Karpas-422 (cell line): ENCODE measurements around the gene AXL. TPM values are rescaled to one million over a fixed set of nuclear protein-coding genes. Genes with fewer than 3 reads are reported as not detected.
A peak's percentile ranks its signal among the peaks of the same experiment; 100 is the strongest.
"Not testable (repeated sequence)": the region's sequence is repeated elsewhere in the genome, so short reads cannot be mapped to it uniquely, and the experiment has no call there.

ENCODE experiments used
- DNase-seq: peaks from one replicate; pipeline ENCODE4 v3.0.0-alpha.2; 2015
- H2AFZ ChIP-seq: fragments of 200-600 bp; sonication (generic); 2 replicates; pipeline ENCODE4 v1.6.1; 2014; ENCODE audit warnings: antibody characterized with exemption, low read length, mixed read lengths
- H3K27ac ChIP-seq: fragments of 200-600 bp; sonication (generic); 2 replicates; pipeline ENCODE4 v1.5.1; 2014; ENCODE audit warnings: mild to moderate bottlenecking, low read length, moderate library complexity
- H3K27me3 ChIP-seq: fragments of 200-600 bp; sonication (generic); 2 replicates; pipeline ENCODE4 v1.6.1; 2014; ENCODE audit warnings: low read length, mixed read lengths
- H3K36me3 ChIP-seq: fragments of 200-600 bp; sonication (generic); 2 replicates; pipeline ENCODE4 v1.6.1; 2014; ENCODE audit warnings: low read length, mixed read lengths; ENCODE audit not compliant: insufficient read depth
- H3K4me1 ChIP-seq: fragments of 200-600 bp; sonication (generic); 2 replicates; pipeline ENCODE4 v1.6.1; 2014; ENCODE audit warnings: mild to moderate bottlenecking, low read length, mixed read lengths
- H3K4me2 ChIP-seq: fragments of 200-600 bp; sonication (generic); 2 replicates; pipeline ENCODE4 v1.6.1; 2014; ENCODE audit warnings: low read length, low read depth, mild to moderate bottlenecking; ENCODE audit not compliant: poor library complexity, severe bottlenecking
- H3K4me3 ChIP-seq: fragments of 200-600 bp; sonication (generic); 2 replicates; pipeline ENCODE4 v1.5.1; 2014; ENCODE audit warnings: mild to moderate bottlenecking, antibody characterized with exemption, low read length, mixed read lengths
- H3K79me2 ChIP-seq: fragments of 200-600 bp; sonication (generic); 2 replicates; pipeline ENCODE4 v1.6.1; 2014; ENCODE audit warnings: mild to moderate bottlenecking, low read length, mixed read lengths
- H3K9ac ChIP-seq: fragments of 200-600 bp; sonication (generic); 2 replicates; pipeline ENCODE4 v1.6.0; 2014; ENCODE audit warnings: low read length
- H3K9me2 ChIP-seq: fragments of 200-600 bp; sonication (generic), shearing (Covaris generic); replicated peaks from 2 replicates; pipeline ENCODE4 v1.6.0; 2014; ENCODE audit warnings: mild to moderate bottlenecking, low read length, moderate library complexity; ENCODE audit not compliant: insufficient read depth
- H3K9me3 ChIP-seq: fragments of 300-700, 200-600 bp; sonication (generic); 2 replicates; pipeline ENCODE4 v1.6.1; 2014; ENCODE audit warnings: low read length, mixed read lengths
- H4K20me1 ChIP-seq: fragments of 200-600 bp; sonication (generic); 2 replicates; pipeline ENCODE4 v1.6.1; 2014; ENCODE audit warnings: mild to moderate bottlenecking, antibody characterized with exemption, low read length, low read depth; ENCODE audit not compliant: insufficient read depth
- total RNA-seq: library from RNA; depleted of rRNA; stranded (reverse); fragments of >200 nt; shearing (Covaris generic); gene quantifications from 2 replicates; pipeline ENCODE4 v1.2.3, GENCODE V29; 2014; ENCODE audit warnings: low replicate concordance

The AXL gene
- total RNA-seq, 1 experiment from 2014 or later: not detected

GRCh38 chr19:41269055-41269454, 50.0 kb downstream of the AXL start:
- Histone ChIP-seq H3K79me2 (peaks cover 65% of the 10 kb centered on the region), H3K9ac (no peak overlapping the region), H3K4me2 (no peak overlapping the region), H2AFZ (no peak overlapping the region), H4K20me1 (peaks cover 20% of the 10 kb centered on the region), H3K27ac (no peak overlapping the region), H3K27me3 (no peaks in the 10 kb centered on the region), H3K4me1 (peaks cover 20% of the 10 kb centered on the region), H3K9me2 (no peaks in the 10 kb centered on the region), H3K9me3 (no peaks in the 10 kb centered on the region), H3K36me3 (peaks cover 52% of the 10 kb centered on the region), H3K4me3 (no peak overlapping the region)
- no peak for DNase-seq

- H3K36me3 ChIP-seq: peaks cover 57% of the 10 kb centered on the region
- no peak overlapping the region for H3K4me3 ChIP-seq
- no peaks in the 10 kb centered on the region for H3K27me3 ChIP-seq
- H3K27ac ChIP-seq: no peak overlapping the region
- peaks cover 20% of the 10 kb centered on the region for H3K4me1 ChIP-seq
- no peak for DNase-seq
- no peak overlapping the region for H3K9ac ChIP-seq
- no peak overlapping the region for H2AFZ ChIP-seq
- peaks cover 64% of the 10 kb centered on the region for H3K79me2 ChIP-seq
- H3K9me3 ChIP-seq: no peaks in the 10 kb centered on the region
- no peak overlapping the region for H3K4me2 ChIP-seq
- no peaks in the 10 kb centered on the region for H3K9me2 ChIP-seq
- H4K20me1 ChIP-seq: peaks cover 20% of the 10 kb centered on the region
These were observed 50.5 kb downstream of the AXL start for GRCh38 chr19:41269571-41269970.

- Histone ChIP-seq H3K27ac (no peak overlapping the region), H3K9ac (no peak overlapping the region), H2AFZ (no peak overlapping the region), H3K27me3 (no peaks in the 10 kb centered on the region), H3K79me2 (peaks cover 34% of the 10 kb centered on the region), H3K4me1 (no peaks in the 10 kb centered on the region), H3K9me3 (no peaks in the 10 kb centered on the region), H3K4me2 (no peak overlapping the region), H3K4me3 (no peak overlapping the region), H3K9me2 (no peaks in the 10 kb centered on the region), H3K36me3 (peaks cover 71% of the 10 kb centered on the region), H4K20me1 (peaks cover 13% of the 10 kb centered on the region)
- DNase-seq: no peak
These were observed 54.1 kb downstream of the AXL start for GRCh38 chr19:41273076-41273475.

GRCh38 chr19:41274802-41275201, 55.8 kb downstream of the AXL start:
- Histone ChIP-seq H3K9me3 (no peaks in the 10 kb centered on the region), H3K27ac (no peak overlapping the region), H3K27me3 (no peaks in the 10 kb centered on the region), H3K4me2 (no peak overlapping the region), H3K79me2 (peaks cover 32% of the 10 kb centered on the region), H3K4me3 (no peak overlapping the region), H4K20me1 (peaks cover 13% of the 10 kb centered on the region; the same call in 1 of the 2 replicates), H3K4me1 (no peaks in the 10 kb centered on the region), H3K36me3 (peaks cover 81% of the 10 kb centered on the region), H3K9me2 (no peaks in the 10 kb centered on the region), H3K9ac (no peak overlapping the region), H2AFZ (no peak overlapping the region)
- DNase-seq: no peak

GRCh38 chr19:41276231-41276630, 57.2 kb downstream of the AXL start:
- Histone ChIP-seq H3K4me1 (no peaks in the 10 kb centered on the region), H3K9ac (no peak overlapping the region), H4K20me1 (peaks cover 8% of the 10 kb centered on the region; the same call in 1 of the 2 replicates), H3K9me3 (no peaks in the 10 kb centered on the region), H3K27ac (no peak overlapping the region), H3K36me3 (peaks cover 91% of the 10 kb centered on the region), H3K9me2 (no peaks in the 10 kb centered on the region), H3K4me3 (no peak overlapping the region), H2AFZ (no peak overlapping the region), H3K4me2 (no peak overlapping the region), H3K79me2 (peaks cover 34% of the 10 kb centered on the region), H3K27me3 (no peaks in the 10 kb centered on the region)
- no peak for DNase-seq

DNA sequence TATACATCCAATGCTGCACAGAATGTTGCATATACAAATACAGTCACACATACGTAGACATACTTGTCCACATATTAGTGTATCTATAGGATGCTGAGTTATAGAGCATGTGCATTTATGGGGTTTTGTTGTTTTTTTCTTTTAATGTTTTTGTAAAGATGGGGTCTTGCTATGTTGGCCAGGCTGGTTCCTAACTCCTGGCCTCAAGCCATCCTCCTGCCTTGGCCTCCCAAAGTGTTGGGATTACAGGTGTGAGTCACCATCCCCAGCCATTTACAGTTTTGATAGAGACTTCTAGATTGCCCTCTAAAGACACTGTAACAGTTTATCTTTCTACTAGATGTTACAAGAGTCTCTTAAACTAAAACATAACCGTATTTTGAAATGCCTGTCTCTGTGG, 59.5 kb downstream of the AXL start:
- Histone ChIP-seq H3K4me2 (no peak overlapping the region), H4K20me1 (peaks cover 5% of the 10 kb centered on the region; the same call in 1 of the 2 replicates), H3K27ac (no peak overlapping the region), H3K36me3 (peaks cover 81% of the 10 kb centered on the region), H2AFZ (no peak overlapping the region), H3K4me1 (no peaks in the 10 kb centered on the region), H3K9ac (no peak overlapping the region), H3K79me2 (peaks cover 31% of the 10 kb centered on the region), H3K9me3 (no peaks in the 10 kb centered on the region), H3K9me2 (no peaks in the 10 kb centered on the region), H3K4me3 (no peak overlapping the region), H3K27me3 (no peaks in the 10 kb centered on the region)
- DNase-seq: no peak

DNA sequence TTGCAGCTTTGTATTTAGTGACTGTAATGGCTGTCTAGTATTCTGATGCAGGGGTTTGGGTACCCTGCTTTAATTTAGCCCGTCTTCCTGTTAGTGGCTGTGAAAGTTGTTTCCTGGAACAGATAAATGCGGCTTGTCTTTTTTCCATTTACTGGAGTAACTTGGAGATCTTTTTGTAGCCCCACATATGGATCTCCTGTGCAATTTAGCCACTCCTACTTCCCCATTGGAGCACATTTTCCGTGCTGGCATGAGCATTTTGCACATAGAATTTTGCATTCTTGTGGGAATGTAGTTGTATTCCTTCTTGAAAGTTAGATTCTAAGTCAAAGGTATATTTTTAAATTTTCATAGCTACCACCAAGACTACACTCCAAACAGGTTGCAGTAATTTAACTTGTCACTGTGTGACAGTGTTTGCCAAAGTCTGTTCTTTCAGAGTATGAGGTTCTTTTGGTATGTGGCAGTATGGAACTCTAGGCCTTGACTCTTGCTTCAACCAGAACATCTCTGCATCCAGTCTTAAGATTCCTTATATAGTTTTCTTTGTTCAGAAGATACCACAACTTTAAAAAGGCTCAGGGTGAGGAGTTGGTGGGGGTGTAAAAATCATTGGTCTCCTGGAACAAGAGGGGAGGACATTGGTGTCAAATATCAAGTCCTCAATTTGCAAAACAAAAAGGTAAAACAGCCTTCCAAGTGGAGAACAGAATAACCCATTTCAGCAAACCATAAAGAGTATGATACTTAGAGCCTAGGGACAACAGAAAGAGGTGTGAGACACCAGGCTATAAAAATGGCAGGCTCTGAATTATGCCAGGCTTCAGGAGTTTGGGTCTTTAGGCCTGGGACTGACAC, 69.9 kb downstream of the AXL start:
- Histone ChIP-seq H3K27ac (peak overlapping the region; percentile 29), H3K4me3 (no peak overlapping the region; the same call in 1 of the 2 replicates), H3K27me3 (no peaks in the 10 kb centered on the region), H2AFZ (no peak overlapping the region), H3K36me3 (peaks cover 69% of the 10 kb centered on the region), H3K4me1 (peaks cover 17% of the 10 kb centered on the region), H4K20me1 (0 out of 2 replicates have a peak, but pooled peaks cover 12% of the 10 kb centered on the region), H3K9ac (no peak overlapping the region), H3K79me2 (peaks cover 31% of the 10 kb centered on the region), H3K9me3 (no peaks in the 10 kb centered on the region), H3K9me2 (no peaks in the 10 kb centered on the region), H3K4me2 (peak overlapping the region; percentile 30)
- no peak for DNase-seq

- peaks cover 31% of the 10 kb centered on the region for H3K79me2 ChIP-seq
- not testable (repeated sequence) for H3K4me2 ChIP-seq, H3K9me2 ChIP-seq, H3K9ac ChIP-seq, H3K27ac ChIP-seq, H3K9me3 ChIP-seq, DNase-seq, H3K4me3 ChIP-seq, H2AFZ ChIP-seq, H3K27me3 ChIP-seq
- peaks cover 73% of the 10 kb centered on the region for H3K36me3 ChIP-seq
- 0 out of 2 replicates have a peak, but pooled peaks cover 12% of the 10 kb centered on the region for H4K20me1 ChIP-seq
- H3K4me1 ChIP-seq: peaks cover 18% of the 10 kb centered on the region
These were observed 70.8 kb downstream of the AXL start for GRCh38 chr19:41289814-41290213.
